Left lobe of liver (tissue), 1 donor: ENCODE data around the gene KRTAP16-1. TPM values are rescaled to one million over a fixed set of nuclear protein-coding genes. Genes with fewer than 3 reads are reported as not detected.

Source experiments
- total RNA-seq: library from RNA; stranded (reverse); gene quantifications from one replicate; pipeline ENCODE4 v1.2.1, GENCODE V29; 2021
- donor health status: DM: no; HTN: yes; CAD: no.

Gene KRTAP16-1
- total RNA-seq, 1 donor from 2014 or later, result not detected

Other genes starting within 250 kb of the KRTAP16-1 start
- gene KRTAP2-3, start 249.2 kb downstream of the KRTAP16-1 start, total RNA-seq, result not detected
- gene KRTAP2-4, start 243.4 kb downstream of the KRTAP16-1 start, total RNA-seq, result not detected
- not detected for gene KRTAP4-7, start 225.2 kb downstream of the KRTAP16-1 start, total RNA-seq
- gene KRTAP4-8, start 211.2 kb downstream of the KRTAP16-1 start, total RNA-seq, result not detected
- gene KRTAP4-16, start 207.1 kb downstream of the KRTAP16-1 start, total RNA-seq, result not detected
- gene KRTAP4-9, start 203.9 kb downstream of the KRTAP16-1 start, total RNA-seq, result not detected
- gene KRTAP4-11, start 190.9 kb downstream of the KRTAP16-1 start, total RNA-seq, result not detected
- gene KRTAP4-12, start 185.1 kb downstream of the KRTAP16-1 start, total RNA-seq, result not detected
- gene KRTAP4-6, start 168.8 kb downstream of the KRTAP16-1 start, total RNA-seq, result not detected
- not detected for gene KRTAP4-5, start 159.5 kb downstream of the KRTAP16-1 start, total RNA-seq
- not detected for gene KRTAP4-4, start 148.6 kb downstream of the KRTAP16-1 start, total RNA-seq
- not detected for gene KRTAP4-3, start 141.1 kb downstream of the KRTAP16-1 start, total RNA-seq
- gene KRTAP4-2, start 131.1 kb downstream of the KRTAP16-1 start, total RNA-seq, result not detected
- not detected for gene KRTAP4-1, start 124.4 kb downstream of the KRTAP16-1 start, total RNA-seq
- not detected for gene KRTAP9-1, start 119.4 kb downstream of the KRTAP16-1 start, total RNA-seq
- not detected for gene KRTAP9-2, start 82.7 kb downstream of the KRTAP16-1 start, total RNA-seq
- not detected for gene KRTAP9-3, start 76.9 kb downstream of the KRTAP16-1 start, total RNA-seq
- not detected for gene KRTAP9-8, start 71.3 kb downstream of the KRTAP16-1 start, total RNA-seq
- not detected for gene KRTAP9-4, start 59.6 kb downstream of the KRTAP16-1 start, total RNA-seq
- not detected for gene KRTAP9-9, start 53.9 kb downstream of the KRTAP16-1 start, total RNA-seq
- not detected for gene KRTAP9-6, start 43.9 kb downstream of the KRTAP16-1 start, total RNA-seq
- gene KRTAP9-7, start 33.6 kb downstream of the KRTAP16-1 start, total RNA-seq, result not detected
- not detected for gene KRTAP29-1, start 6.5 kb downstream of the KRTAP16-1 start, total RNA-seq
- not detected for gene KRTAP17-1, start 6.4 kb upstream of the KRTAP16-1 start, total RNA-seq
- not detected for gene KRT33A, start 41.5 kb upstream of the KRTAP16-1 start, total RNA-seq
- not detected for gene KRT33B, start 60.5 kb upstream of the KRTAP16-1 start, total RNA-seq
- gene KRT34, start 73.0 kb upstream of the KRTAP16-1 start, total RNA-seq, result not detected
- gene KRT31, start 88.3 kb upstream of the KRTAP16-1 start, total RNA-seq, result not detected
- gene KRT37, start 115.3 kb upstream of the KRTAP16-1 start, total RNA-seq, result not detected
- not detected for gene KRT38, start 131.7 kb upstream of the KRTAP16-1 start, total RNA-seq
- not detected for gene KRT32, start 158.1 kb upstream of the KRTAP16-1 start, total RNA-seq
- gene KRT35, start 171.8 kb upstream of the KRTAP16-1 start, total RNA-seq, result not detected
- not detected for gene KRT36, start 180.6 kb upstream of the KRTAP16-1 start, total RNA-seq
- gene KRT13, start 196.3 kb upstream of the KRTAP16-1 start, total RNA-seq, result not detected
- 0.15 TPM for gene KRT15, start 209.6 kb upstream of the KRTAP16-1 start, total RNA-seq
- 5.7 TPM for gene KRT19, start 219.0 kb upstream of the KRTAP16-1 start, total RNA-seq